T1000 (cell line): ENCODE data around the gene DIAPH2.
"Not testable (repeated sequence)": the region's sequence is repeated elsewhere in the genome, so short reads cannot be mapped to it uniquely, and the experiment has no call there.

Experiments
- DNase-seq: peaks from one replicate; lab custom pipeline; 2025; ENCODE audit warnings: mixed read lengths; lab: John Stamatoyannopoulos, UW

DIAPH2 gene

DNA sequence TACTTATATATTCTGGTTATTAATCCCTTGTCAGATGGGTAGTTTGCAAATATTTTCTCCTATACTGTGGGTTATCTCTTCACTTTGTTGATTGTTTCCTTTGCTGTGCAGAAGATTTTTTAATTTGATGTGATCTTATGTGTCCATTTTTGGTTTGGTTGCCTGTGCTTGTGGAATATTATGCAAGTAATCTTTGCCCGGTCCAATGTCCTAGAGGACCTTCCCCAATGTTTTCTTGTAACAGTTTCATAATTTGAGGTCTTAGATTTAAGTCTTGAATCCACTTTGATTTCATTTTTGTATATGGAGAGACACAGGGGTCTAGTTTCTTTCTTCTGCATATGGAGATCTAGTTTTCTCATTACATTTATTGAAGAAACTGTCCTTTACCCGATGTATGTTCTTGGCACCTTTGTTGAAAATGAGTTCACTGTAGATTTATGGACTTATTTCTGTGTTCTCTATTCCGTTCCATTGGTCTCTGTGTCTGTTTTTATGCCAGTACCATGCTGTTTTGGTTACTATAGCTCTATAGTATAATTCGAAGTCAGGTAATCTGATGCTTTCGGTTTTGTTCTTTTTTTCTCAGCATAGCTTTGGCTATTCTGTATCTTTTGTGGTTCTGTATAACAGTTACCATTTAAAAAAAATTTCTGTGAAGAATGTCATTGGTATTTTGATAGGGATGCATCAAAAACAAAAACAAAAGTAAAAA lies 34.7 kb downstream of the DIAPH2 start:
- DNase-seq, result no peak

DNA sequence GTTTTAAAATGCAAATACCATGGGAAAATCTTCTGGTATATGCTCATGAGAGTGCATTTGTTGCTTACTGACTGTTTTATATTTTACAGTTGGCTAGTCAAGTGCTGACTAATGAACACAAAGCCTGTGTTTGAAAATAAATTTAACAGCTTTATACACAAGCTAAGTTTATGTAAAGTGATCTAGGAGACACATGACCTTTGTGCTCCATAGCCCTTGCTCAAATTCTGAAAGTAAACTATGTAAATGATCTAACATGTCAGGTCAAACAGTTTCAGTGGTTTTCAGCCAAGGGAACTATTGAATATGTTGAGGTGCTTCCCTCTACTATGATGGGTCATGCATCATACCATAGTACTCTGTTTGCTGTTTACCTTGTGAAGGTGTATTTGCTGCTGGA lies 36.7 kb downstream of the DIAPH2 start:
- DNase-seq, result no peak

- no peak for DNase-seq
These were observed 38.1 kb downstream of the DIAPH2 start for GRCh38 chrX:96722781-96723180.

DNA sequence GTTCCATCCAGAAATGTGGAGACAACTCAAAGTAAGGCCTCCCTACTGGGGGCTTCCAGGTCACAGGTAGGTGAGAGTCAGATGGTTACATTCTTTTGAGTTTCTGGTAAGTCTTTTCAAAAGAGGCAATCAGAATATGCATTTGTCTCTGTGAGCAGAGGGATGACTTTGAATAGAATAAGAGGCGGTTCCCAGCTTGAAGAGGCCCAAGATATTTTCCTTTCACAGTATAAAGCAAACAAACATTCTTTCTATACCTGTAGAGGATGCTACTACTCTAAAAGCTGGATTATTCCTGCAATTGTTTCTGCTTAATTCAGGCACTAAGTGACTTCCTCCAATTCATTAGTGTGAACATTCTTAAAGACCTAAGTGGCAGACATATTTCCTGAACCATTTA lies 44.4 kb downstream of the DIAPH2 start:
- no peak for DNase-seq

DNA sequence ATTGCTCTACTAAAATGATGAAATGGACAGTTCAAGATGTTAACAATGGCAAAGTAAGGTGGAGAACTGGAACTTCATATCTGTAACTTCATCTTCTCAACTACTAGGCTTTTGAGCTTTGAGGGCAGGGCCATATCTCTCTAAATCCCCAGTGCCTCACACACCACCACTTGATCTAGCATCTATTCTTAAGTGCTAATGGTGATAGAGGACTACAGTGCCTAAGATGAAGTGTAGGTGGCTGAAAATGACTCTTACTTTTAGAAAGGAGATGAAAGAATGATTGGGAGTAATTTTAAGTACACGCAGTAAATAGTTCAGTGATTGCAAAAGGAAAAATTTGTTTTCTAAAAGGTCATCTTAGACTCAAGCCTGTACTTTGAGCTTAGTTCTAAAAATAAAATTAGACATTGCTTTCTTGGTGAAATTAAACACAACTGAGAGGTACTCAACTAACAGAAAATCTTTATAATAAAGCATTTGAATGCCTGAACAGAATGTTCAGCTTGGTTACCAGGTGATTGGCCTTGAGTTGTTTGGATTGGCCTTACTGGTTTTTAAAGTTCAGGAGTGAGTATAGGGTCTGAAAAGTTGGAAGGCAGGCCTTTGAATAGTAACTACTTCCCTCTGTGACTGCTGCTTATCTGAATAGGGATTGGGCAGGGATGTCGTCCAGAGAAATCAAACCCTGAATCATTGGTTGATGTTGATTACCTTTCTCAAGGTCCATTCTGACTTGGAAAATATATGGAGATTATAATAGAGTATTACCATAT lies 45.4 kb downstream of the DIAPH2 start:
- DNase-seq, result no peak

DNA sequence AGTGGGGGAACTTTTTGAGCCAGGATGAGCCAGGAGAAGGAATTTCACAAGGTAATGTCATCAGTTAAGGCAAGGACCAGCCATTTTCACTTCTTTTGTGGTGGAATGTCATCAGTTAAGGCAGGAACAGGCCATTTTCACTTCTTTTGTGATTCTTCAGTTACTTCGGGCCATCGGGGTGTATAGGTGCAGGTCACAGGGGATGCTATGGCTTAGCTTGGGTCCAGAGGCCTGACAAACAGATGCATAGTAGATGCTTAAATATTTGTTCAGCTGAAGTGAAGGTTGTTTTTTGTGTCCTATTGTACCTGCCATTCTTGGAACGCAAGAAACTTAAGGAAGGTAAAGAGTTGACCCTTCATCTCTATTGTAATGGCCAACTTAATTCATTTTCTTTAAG lies 46.4 kb downstream of the DIAPH2 start:
- DNase-seq, result not testable (repeated sequence)

DNA sequence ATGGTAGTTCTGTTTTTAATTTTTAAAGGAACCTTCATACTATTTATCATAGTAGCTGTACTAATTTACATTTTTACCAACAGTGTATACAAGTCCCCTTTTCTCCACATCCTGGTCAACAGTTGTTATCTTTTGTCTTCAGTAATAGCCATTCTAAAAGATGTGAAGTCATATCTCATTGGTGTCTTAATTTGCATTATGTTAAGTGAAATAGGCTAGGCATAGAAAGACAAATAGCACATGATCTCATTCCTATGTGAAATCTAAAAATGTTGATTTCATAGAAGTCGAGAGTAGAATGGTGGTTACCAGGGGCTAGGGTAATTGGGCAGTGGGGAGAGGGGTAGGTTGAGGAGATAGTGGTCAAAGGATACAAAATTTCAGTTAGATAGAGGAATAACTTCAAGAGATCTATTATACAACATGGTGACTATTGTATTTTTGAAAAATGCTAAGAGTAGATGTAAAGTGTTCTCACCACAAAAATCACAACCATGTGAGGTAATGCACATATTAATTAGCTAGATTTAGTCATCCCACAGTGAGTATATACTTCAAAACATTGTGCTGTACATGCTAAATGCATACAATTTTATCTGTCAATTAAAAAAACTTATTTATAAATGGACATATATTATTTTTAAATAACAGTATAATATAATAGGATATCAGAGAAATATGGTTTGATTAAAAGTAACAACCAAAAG lies 58.9 kb downstream of the DIAPH2 start:
- DNase-seq, result no peak

- no peak for DNase-seq
These were observed 68.1 kb downstream of the DIAPH2 start for GRCh38 chrX:96752781-96753180.

- no peak for DNase-seq
These were observed 68.6 kb downstream of the DIAPH2 start for GRCh38 chrX:96753230-96753629.

- DNase-seq, result no peak
These were observed 71.8 kb downstream of the DIAPH2 start for GRCh38 chrX:96756491-96756890.

DNA sequence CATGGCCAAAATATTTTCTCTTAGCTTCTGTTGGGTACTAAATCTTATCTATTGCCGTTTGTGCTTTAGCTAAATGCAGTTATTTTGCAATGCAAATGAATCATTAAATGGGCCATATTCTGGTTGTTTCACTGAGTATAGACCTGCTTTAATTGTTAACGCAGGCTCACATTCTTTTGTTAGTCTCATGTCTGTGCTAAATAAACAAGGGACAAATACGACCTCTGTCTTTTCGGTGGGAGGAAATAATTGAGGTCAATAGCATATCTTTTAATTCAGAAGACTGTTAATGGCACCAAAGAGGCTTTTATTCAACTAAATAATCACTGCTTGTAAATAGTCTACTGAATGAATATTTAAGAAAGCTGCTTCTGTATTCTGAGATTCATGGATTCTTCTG lies 76.9 kb downstream of the DIAPH2 start:
- no peak for DNase-seq

DNA sequence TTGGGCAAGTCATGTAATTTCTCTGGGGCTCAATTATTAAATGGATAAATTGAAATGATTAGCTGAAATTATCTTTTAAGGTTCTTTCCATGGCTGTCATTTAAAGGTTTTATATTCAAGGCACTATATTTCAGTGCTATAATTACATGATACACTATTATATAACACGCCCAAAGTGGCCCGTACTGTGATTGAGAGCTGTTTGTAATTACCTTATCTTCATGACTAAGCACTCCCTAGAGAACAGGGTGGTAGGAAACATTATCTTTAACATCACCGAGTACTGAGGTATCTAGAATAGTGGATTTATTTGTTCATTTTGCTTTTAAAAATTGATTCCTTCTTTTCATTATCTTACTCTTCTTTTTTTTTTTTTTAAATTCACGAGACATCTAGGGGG lies 79.0 kb downstream of the DIAPH2 start:
- no peak for DNase-seq

GRCh38 chrX:96764864-96765263 lies 80.2 kb downstream of the DIAPH2 start:
- DNase-seq, result no peak

DNA sequence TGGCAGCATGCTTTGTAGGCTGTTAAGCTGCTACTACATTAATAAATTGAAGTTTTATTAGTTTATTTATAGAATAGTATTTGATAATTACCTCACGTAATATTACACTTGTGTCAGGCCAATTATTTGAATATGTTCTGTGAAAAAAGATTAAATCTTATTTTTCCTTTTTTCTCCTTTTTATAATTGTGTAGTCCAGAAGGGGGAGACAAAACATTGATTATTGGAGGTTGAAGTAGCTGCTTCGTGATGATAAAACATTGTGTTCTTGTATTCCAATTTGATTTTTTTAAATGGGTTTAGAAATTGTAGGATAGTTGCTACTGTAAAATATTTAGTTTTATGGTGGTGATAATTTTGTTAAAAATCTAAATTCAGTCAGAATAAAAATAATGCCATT lies 85.7 kb downstream of the DIAPH2 start:
- DNase-seq, result no peak

GRCh38 chrX:96771486-96771885 lies 86.8 kb downstream of the DIAPH2 start:
- DNase-seq, result no peak

- no peak for DNase-seq
These were observed 89.5 kb downstream of the DIAPH2 start for GRCh38 chrX:96774116-96774515.

DNA sequence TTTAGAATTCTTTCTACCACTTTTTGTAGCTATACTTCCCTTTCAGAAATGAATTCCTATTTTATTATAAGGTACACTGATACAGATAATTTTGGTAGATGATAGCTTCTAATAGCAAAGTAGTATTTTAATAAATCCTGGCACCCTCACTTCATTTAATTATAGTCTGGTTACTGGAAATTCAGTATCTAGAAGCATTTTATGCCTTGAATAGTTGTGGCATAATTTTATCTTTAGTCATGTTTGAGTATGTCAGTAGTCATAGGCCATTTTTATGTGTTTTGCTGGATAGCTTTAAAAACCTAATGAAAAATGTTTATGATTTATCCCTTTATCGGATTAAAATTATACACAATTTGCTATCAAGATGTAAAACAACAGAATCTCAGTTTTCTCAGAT lies 92.3 kb downstream of the DIAPH2 start:
- DNase-seq, result no peak

DNA sequence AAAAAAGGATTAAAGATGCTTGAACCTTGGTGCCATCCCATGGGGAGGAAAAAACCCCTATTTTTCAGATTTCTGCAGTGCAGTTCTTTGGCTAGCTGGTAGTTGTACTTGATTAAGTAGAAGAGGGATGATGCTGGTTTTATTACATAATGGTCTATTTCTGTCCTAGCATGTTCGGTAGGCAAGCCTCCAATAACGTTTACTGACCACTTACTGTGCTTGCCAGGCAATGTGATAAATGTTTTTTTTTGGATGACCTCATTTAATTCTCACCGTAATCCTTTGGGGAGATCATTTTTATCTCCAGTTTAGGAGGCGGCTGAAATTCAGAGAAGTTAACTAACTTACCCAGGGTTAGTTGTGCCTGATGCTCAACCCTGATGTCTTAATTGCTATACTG lies 106.9 kb downstream of the DIAPH2 start:
- DNase-seq, result no peak

GRCh38 chrX:96792047-96792446 lies 107.4 kb downstream of the DIAPH2 start:
- no peak for DNase-seq

DNA sequence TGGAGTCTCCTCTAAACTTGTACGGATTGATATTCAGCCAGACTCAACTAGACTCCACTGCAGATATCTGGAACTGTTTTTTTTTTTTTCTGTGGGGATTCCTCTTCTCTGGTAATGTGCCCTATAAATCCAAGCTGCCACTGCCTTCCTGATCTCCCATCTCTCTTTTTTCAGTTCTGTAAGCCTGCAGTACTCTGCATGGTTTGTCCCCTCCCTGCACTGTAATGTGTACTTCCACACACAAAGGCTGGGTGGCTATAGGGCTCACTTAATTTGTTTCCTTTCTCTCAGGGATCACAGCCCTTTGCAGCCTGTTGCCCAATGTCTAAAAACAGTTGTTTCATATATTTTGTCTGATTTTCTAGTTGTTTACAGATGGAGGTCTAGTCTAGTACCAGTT lies 114.3 kb downstream of the DIAPH2 start:
- DNase-seq, result no peak

GRCh38 chrX:96807318-96807717 lies 122.7 kb downstream of the DIAPH2 start:
- no peak for DNase-seq

DNA sequence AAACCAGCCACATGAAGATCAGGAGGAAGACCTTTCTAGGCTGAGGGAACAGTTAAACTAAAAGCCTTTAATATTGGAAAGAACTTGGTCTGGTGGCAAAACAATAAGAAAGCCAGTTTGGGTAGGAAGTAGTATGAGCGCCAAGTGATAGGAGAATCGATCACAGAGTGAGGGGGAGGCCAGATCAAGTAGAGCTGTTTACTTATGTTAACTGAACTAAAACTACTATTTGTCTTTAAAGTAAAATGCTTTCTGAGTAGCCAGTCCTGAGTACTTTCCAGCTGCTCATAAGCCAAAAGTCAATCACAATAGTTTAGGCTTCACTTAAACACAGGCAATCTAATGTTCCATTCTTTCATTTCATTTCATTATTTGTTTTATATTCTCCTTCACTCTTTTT lies 136.3 kb downstream of the DIAPH2 start:
- no peak for DNase-seq

DNA sequence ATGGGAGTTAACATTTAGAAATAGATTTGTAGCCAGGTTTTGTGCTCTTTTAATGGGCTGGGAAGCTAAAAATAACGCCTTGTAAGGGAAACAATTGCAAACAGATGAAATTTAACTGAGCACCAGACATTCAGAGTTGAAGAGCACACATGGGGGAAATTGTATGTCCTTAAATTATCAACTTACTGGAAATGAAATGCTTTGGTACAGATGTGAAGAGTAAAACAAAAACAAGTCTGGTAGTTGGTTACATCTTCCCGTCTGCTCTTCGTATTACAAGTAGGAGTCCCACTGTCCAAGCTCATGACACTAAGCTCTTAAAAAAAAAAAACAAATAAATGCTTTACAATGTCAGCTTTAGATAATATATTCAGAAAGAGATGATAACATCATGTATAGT lies 139.5 kb downstream of the DIAPH2 start:
- no peak for DNase-seq
